HG02885 (cell line): ENCODE results near the gene TTC16.

Experiments
- ATAC-seq: cut with Tn5 transposase; IDR thresholded peaks from one replicate; pipeline ENCODE4 v1.9.1; 2021; ENCODE audit warnings: mild to moderate bottlenecking; ENCODE audit not compliant: unreplicated experiment, poor library complexity

TTC16 gene, protein sequence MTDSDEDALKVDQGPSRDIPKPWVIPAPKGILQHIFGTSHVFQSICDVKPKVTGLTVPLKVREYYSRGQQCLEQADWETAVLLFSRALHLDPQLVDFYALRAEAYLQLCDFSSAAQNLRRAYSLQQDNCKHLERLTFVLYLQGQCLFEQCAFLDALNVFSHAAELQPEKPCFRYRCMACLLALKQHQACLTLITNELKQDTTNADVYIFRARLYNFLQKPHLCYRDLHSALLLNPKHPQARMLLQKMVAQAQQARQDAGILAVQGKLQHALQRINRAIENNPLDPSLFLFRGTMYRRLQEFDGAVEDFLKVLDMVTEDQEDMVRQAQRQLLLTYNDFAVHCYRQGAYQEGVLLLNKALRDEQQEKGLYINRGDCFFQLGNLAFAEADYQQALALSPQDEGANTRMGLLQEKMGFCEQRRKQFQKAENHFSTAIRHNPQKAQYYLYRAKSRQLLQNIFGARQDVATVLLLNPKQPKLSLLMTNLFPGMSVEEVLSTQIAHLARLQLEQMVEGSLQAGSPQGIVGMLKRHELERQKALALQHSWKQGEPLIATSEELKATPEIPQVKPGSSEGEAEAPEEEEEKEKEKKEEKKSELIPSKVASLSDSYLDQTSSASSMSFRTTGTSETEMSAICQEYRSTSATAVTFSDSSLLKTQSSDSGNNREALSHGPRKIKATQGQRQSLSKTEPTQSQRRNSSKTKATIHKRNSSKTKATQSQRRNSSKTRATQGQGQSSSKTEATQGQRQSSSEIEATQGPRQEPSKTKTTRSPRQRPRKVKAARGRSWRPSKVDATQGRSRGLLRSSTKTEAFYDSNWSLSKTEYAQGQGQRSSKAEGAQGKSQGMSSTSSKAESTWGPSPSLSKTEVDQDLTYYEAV

GRCh38 chr9:127715470-127716337 lies at the start of gene TTC16, which contains the start of gene PTRH1:
Gene TTC16, plus strand, starts transcription at chr9:127716079. Its CDS starts 67 bp downstream, at chr9:127716146.
Gene PTRH1, minus strand, starts transcription at chr9:127715663. Its CDS starts 24 bp downstream, at chr9:127715639.
- peak; percentile 93 for ATAC-seq

- ATAC-seq, result no peak
These were observed 48.6 kb upstream of the TTC16 start for GRCh38 chr9:127667127-127667844.

GRCh38 chr9:127667906-127668305 lies 48.0 kb upstream of the TTC16 start:
- no peak for ATAC-seq

GRCh38 chr9:127673234-127673633 lies 42.6 kb upstream of the TTC16 start:
- no peak for ATAC-seq

DNA sequence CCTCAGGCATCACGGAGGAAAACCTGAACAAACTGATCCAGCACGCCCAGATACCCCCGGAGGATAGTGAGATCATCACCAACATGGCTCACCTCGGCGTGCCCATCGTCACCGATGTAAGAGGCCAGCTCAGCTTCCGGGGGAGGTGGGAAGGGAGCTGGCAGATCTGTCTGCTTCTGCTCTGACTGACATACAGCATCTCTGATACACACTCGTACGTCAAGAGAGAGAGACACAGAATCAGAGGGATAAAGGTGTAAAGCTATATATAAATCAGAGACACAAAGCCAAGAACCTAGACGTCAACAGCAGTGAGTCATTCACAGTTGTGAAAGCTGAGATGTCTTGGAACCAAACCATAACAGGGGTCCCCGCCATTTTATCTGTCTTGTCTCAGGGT lies 39.2 kb upstream of the TTC16 start:
- ATAC-seq, result no peak

DNA sequence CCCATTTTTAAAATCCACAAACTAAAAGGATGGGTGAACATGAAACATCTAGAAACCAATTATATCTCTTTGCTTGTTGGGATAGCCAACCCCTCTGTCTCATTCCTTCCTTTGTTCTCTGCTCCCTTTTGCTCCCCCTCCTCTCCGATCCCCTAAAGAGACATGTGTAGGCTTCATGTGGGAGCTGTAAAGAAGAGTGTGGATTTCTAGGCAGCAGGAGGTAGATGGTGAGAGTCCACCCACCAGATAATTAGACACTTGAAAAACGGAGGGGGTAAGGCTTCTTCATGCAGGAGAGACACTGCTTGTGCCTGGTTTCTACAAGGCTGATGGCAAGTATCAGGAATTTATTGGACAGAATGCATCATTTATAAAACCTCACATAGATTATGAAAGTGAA lies 36.4 kb upstream of the TTC16 start:
- no peak for ATAC-seq

DNA sequence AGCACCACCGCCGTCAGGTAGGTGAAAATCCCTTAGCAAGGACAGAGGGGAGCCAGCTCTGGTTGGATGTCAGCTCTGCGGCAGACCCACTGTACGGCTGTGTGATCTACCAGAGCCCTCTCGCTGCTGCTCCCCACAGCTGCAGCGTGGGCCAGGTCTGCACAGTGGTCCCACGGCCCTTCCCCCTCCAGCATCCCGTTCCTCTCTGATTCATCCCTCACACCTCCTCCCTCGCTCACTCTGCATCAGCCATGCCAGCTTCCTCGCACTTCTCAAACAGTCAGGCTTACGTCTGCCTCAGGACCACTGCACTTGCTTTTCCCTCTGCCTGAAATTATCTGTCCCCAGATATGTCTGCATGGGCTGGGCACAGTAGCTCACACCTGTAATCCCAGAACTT lies 35.7 kb upstream of the TTC16 start:
- ATAC-seq, result no peak

GRCh38 chr9:127680846-127681245 lies 35.0 kb upstream of the TTC16 start:
- ATAC-seq, result no peak

DNA sequence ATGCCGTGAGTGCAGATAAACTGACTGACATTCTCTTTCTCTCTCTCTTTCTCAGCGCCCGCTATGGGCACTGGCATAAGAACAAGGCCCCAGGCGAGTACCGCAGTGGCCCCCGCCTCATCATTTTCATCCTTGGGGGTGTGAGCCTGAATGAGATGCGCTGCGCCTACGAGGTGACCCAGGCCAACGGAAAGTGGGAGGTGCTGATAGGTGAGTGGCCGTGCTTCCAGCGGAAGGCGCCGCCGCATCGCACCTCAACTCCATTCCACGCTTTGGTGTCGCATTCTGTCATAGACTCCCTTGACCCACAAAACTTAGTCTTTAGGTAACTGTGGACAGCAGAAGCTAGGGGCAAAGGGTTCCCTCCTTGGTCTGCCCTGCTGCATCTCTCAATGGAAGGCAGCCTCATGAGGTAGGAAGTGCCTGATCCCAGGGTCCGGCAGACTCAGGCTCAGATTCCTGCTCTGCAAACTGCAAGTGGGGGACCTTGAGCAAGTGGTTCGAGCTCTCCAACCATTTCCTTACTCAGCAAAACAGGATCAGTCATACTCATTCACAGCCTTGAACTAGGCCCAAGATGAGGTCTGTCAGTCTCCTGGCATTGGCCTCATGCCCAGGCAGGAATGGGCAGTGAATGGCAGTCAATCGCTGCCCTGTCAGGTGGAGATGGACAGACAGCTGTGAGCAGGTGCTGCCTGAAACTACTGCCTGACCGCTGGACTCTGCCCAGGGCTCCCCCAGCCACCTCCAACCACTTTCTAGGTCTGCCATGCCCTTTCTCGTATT lies 33.3 kb upstream of the TTC16 start:
- ATAC-seq, result no peak

DNA sequence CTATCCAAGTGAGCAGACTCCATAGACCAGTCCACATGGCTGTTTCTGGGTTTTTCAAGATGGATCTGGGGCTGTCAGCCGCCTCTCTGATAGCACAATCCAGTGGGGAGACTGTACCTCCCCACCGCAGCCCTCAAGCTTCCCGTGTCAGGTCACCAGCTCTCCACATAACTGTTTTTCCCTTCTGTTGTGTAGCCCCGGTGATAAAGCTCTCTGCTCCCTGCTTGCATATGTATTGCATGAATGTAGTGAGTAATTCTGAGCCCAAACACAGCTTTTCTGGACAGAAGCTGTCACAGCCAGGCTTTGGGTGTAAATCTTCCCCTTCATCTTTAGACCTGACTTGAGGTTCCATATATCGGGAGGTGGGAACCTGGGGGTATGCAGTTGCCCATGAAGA lies 32.2 kb upstream of the TTC16 start:
- no peak for ATAC-seq

GRCh38 chr9:127684576-127684975 lies 31.3 kb upstream of the TTC16 start:
- no peak for ATAC-seq

GRCh38 chr9:127686461-127687393 lies 29.2 kb upstream of the TTC16 start:
- no peak for ATAC-seq

DNA sequence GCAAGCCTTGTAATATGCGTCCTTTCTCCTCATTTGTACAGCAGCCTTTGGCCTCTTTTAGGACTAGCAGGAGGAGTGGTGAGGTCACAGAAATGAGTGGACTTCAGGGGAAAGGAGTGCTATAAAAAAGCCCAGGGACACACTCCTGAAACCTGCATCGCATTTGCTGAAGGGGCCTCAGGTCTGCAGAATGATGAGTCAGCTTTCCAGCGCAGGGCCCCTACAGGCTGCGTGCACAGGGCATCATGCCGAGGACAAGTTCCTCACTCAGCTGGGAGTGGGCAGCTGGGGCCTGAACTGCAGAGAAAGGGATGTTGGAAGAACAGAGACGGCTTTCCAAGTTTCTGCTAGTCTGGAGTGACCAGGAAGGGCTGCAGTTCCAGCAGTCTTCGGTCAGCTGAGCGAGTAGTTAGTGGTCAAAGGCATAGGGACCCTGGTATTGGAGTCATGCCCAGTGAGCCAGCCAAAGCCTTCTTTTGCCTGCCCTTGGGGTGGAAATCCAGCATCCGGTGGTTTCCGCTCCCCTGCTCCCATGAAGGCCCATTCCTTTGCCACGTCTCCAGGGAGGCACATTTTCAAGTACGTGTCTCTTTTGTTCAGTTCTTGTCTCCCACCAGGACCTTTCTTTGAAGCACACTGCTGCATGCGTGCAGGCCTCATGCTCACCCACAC lies 26.4 kb upstream of the TTC16 start:
- no peak for ATAC-seq

DNA sequence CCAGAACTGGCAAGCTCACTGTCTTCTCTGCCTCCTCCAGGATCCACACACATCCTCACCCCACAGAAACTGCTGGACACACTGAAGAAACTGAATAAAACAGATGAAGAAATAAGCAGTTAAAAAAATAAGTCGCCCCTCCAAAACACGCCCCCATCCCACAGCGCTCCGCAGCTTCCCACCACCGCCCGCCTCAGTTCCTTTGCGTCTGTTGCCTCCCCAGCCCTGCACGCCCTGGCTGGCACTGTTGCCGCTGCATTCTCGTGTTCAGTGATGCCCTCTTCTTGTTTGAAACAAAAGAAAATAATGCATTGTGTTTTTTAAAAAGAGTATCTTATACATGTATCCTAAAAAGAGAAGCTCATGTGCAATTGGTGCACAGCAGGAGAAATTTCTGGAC lies 25.1 kb upstream of the TTC16 start:
- no peak for ATAC-seq

DNA sequence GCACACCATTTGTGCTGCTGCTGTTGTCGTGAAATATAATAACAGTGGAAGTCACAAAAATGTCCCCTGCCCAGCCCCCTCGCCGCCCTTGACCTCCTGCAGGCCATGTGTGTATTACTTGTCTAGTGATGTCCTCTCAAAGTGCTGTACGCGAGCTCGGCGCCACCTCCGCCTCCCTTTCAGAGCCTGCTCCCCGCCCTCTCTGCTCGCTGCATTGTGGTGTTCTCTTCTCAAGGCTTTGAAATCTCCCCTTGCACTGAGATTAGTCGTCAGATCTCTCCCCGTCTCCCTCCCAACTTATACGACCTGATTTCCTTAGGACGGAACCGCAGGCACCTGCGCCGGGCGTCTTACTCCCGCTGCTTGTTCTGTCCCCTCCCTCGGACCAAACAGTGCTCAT lies 23.8 kb upstream of the TTC16 start:
- ATAC-seq, result no peak

GRCh38 chr9:127693143-127693542 lies 22.7 kb upstream of the TTC16 start:
- ATAC-seq, result no peak

- no peak for ATAC-seq
These were observed 22.2 kb upstream of the TTC16 start for GRCh38 chr9:127693697-127694096.
